Measurements from ENCODE around the gene PNPLA7. TPM values are rescaled to one million over a fixed set of nuclear protein-coding genes. Genes with fewer than 3 reads are reported as not detected.
A peak's percentile ranks its signal among the peaks of the same experiment; 100 is the strongest.

Gene PNPLA7
- total and polyA plus RNA-seq, 10 of the 15 experiments (the other 5 are each of a cell fraction or from before 2014, with no cell fraction given): 0.04 to 0.85 (median 0.19) TPM; not detected in 1

DNA sequence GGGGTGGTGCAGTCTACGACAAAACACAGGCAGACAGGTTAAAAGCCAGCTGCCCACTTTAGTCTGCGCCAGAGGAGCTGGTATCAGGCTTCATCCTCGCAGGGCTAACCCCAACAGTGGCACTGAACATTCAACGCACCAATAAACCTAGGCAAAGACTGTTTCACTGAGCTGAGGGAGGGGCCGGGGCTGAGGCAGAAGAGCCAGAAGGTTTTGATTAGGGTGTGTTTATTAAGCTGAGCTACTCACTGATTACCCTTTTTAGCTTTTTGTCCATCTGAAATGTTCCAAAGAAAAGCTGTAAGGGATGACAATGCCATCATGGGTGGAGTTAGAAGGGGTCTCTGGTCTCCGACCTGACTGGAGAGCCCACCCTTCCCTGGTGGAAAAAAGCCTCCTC, 38.7 kb upstream of the PNPLA7 start:
- no peak for TF ChIP-seq TCF3 (IDR thresholded peaks at IDR 0.05; ENCODE audit: borderline replicate concordance, insufficient read depth, low read depth, low read length)
- no peak for TF ChIP-seq CBX5 (IDR thresholded peaks at IDR 0.05; ENCODE audit: low read depth)
- TF ChIP-seq YY1 (IDR thresholded peaks at IDR 0.05; ENCODE audit: low read depth, low read length): no peak
- 87% methylated on average over 6 of the region's 6 CpGs for WGBS (ENCODE audit: insufficient coverage, insufficient replicate concordance, low lambda C conversion rate, missing lambda C conversion rate)
- Histone ChIP-seq H2AFZ (ENCODE audit: control insufficient read depth, low read depth, low read length) (no peak overlapping the region), H3K27me3 (replicated peaks in 1 of 2; ENCODE audit: control insufficient read depth in 2 of 2, insufficient read depth in 2 of 2, low read length in 1 of 2) (no peaks in the 10 kb centered on the region), H4K20me1 (ENCODE audit: control insufficient read depth, insufficient read depth) (no peaks in the 10 kb centered on the region), H3K79me2 (ENCODE audit: control insufficient read depth, insufficient read depth, low read length) (peaks cover 14% of the 10 kb centered on the region), H3K4me3 (peak overlapping the region; percentile 81; the same call in 1 of the 2 replicates), H3K9me3 (replicated peaks; ENCODE audit: control insufficient read depth, insufficient read depth, low read length) (no peaks in the 10 kb centered on the region), H3K27ac (ENCODE audit: control insufficient read depth, insufficient read depth) (no peak overlapping the region), H3K36me3 (ENCODE audit: control insufficient read depth in 2 of 2, insufficient read depth in 2 of 2, low read length in 1 of 2) (peaks cover 11 to 14% of the 10 kb centered on the region in 2 experiments; a peak in 3 of 4 replicates), H3K4me2 (ENCODE audit: control insufficient read depth, insufficient read depth) (peak overlapping the region; percentile 91), H3K4me1 (ENCODE audit: control insufficient read depth, insufficient read depth, low read length) (peaks cover 6% of the 10 kb centered on the region; the same call in 1 of the 2 replicates), H3K9ac (ENCODE audit: control insufficient read depth, insufficient read depth, low read length) (peak overlapping the region; percentile 78)
- POLR2A ChIA-PET: no interaction called here
- CTCF ChIA-PET: interaction anchor here (0.9 to 1.8 kb wide), 2 partner anchors 10 to 37 kb away, joined by 3 to 9 read pairs; partner anchors contain the start of genes DPH7 and MRPL41
- ATAC-seq (no peak), DNase-seq (ENCODE audit: low read depth, low spot score) (no peak), FAIRE-seq (no peak)
- SMC1A ChIA-PET (ENCODE audit: uncharacterized antibody, unreplicated experiment): no interaction called here
- intact Hi-C loops (cut with micrococcal nuclease; ENCODE audit: unreplicated experiment) (no loop called here), in situ Hi-C loops (cut with MboI) (no loop called here)
- BruUV-seq (replicated peaks): no TSS peak
- RAD21 ChIA-PET (ENCODE audit: unreplicated experiment): no interaction called here

DNA sequence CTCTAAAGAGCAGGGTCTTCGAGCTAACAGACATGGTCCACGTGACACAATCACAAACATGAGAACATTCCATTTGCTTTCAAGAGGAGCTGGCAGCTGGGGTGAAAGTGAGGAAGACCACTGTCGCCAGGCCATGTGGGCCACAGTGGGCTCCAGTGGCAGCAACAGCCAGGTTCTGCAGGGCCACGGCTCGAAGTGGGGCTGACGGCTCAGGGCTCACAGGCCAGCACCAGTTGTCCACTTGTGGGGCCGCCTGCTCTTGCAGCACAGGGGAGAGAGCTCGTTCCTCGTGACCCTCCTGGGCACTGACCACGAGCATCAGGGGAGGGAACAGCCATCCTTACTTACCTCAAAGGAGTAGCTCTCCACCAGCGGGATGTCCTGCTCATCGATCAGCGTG, 38.1 kb upstream of the PNPLA7 start:
- no peak for FAIRE-seq
- no peak for DNase-seq (ENCODE audit: low read depth, low spot score)
- Histone ChIP-seq H3K27ac (ENCODE audit: control insufficient read depth, insufficient read depth) (no peak overlapping the region), H2AFZ (ENCODE audit: control insufficient read depth, low read depth, low read length) (no peak overlapping the region), H3K9ac (ENCODE audit: control insufficient read depth, insufficient read depth, low read length) (no peak overlapping the region), H3K27me3 (replicated peaks in 1 of 2; ENCODE audit: control insufficient read depth in 2 of 2, insufficient read depth in 2 of 2, low read length in 1 of 2) (no peaks in the 10 kb centered on the region), H3K79me2 (ENCODE audit: control insufficient read depth, insufficient read depth, low read length) (peaks cover 14% of the 10 kb centered on the region), H3K4me3 (no peak overlapping the region), H3K9me3 (replicated peaks; ENCODE audit: control insufficient read depth, insufficient read depth, low read length) (no peaks in the 10 kb centered on the region), H3K4me1 (ENCODE audit: control insufficient read depth, insufficient read depth, low read length) (peaks cover 6% of the 10 kb centered on the region; the same call in 1 of the 2 replicates), H3K4me2 (ENCODE audit: control insufficient read depth, insufficient read depth) (no peak overlapping the region), H4K20me1 (ENCODE audit: control insufficient read depth, insufficient read depth) (no peaks in the 10 kb centered on the region), H3K36me3 (ENCODE audit: control insufficient read depth in 2 of 2, insufficient read depth in 2 of 2, low read length in 1 of 2) (peaks cover 11 to 15% of the 10 kb centered on the region in 2 experiments; a peak in 3 of 4 replicates)
- BruUV-seq (replicated peaks): no TSS peak
- WGBS (ENCODE audit: insufficient coverage, insufficient replicate concordance, low lambda C conversion rate, missing lambda C conversion rate): 90% methylated on average over 13 of the region's 13 CpGs
- in situ Hi-C loops (cut with MboI) (no loop called here), intact Hi-C loops (cut with micrococcal nuclease; ENCODE audit: unreplicated experiment) (no loop called here)
- ChIA-PET SMC1A (ENCODE audit: uncharacterized antibody, unreplicated experiment) (no interaction called here), CTCF (interaction anchor here (0.9 to 1.8 kb wide), 2 partner anchors 10 to 36 kb away, joined by 3 to 9 read pairs; partner anchors contain the start of genes DPH7 and MRPL41), RAD21 (ENCODE audit: unreplicated experiment) (no interaction called here), POLR2A (interaction anchor here (0.6 kb wide), 1 partner anchor 8 kb away, joined by 4 read pairs; no protein-coding TSS in a partner anchor)
- TF ChIP-seq CHD4 (IDR thresholded peaks at IDR 0.05) (no peak), PAX5 (IDR thresholded peaks at IDR 0.05; ENCODE audit: borderline replicate concordance, low read depth, low read length) (no peak), SRF (IDR thresholded peaks at IDR 0.05; ENCODE audit: low read depth in 2 of 2, low read length in 2 of 2) (no peak), NFXL1 (IDR thresholded peaks at IDR 0.05; ENCODE audit: borderline replicate concordance) (no peak), ZNF274 (IDR thresholded peaks at IDR 0.05; ENCODE audit: insufficient read depth, insufficient read length) (no peak), CBX5 (IDR thresholded peaks at IDR 0.05; ENCODE audit: low read depth) (no peak), NR2C2 (IDR thresholded peaks at IDR 0.05; ENCODE audit: borderline replicate concordance, control insufficient read depth, insufficient read length, low read depth) (no peak), REST (IDR thresholded peaks at IDR 0.05; ENCODE audit: low read depth, low read length) (no peak)
- no peak for ATAC-seq

Measured in GM12878 (cell line).